NCI-H82 treated with DMSO at 0.1 percent for 48 hours (cell line): ENCODE measurements around the gene MAP2K1.
"Not testable (repeated sequence)": the region's sequence is repeated elsewhere in the genome, so short reads cannot be mapped to it uniquely, and the experiment has no call there.

Experiments
- DNase-seq: peaks from one replicate; lab custom pipeline; 2025; ENCODE audit not compliant: unreplicated experiment; lab: John Stamatoyannopoulos, UW

The MAP2K1 gene

DNA sequence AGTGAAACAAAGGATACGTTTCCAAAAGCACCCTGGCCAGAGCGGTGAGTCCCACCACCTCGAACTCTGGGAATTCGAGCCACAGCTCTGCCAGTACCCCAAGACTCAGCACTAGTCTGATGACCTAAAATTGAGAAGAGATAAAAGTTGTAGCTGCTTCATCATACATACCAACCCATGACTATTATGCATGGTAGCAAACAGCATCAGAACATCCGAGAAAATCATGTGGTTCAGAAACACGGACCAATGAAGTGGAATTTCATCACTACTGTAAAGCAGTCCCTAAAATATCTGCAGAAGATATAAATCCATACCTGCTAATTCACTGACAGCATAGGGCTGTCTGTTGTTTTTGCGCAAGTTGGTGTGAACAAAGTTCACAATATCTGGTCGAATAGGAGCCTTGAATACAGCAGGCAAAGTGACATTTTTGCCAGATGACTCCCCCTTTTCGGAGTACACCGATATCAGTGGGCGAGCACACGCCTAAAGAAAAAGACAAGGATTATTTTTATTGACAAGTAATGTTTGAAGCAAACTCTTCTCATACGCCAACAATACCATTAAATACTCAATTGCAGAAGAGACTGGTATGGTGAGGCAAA lies 116.4 kb downstream of the MAP2K1 start:
- DNase-seq: not testable (repeated sequence)

- DNase-seq: no peak
Observed at GRCh38 chr15:66503780-66504562, 117.3 kb downstream of the MAP2K1 start.

DNA sequence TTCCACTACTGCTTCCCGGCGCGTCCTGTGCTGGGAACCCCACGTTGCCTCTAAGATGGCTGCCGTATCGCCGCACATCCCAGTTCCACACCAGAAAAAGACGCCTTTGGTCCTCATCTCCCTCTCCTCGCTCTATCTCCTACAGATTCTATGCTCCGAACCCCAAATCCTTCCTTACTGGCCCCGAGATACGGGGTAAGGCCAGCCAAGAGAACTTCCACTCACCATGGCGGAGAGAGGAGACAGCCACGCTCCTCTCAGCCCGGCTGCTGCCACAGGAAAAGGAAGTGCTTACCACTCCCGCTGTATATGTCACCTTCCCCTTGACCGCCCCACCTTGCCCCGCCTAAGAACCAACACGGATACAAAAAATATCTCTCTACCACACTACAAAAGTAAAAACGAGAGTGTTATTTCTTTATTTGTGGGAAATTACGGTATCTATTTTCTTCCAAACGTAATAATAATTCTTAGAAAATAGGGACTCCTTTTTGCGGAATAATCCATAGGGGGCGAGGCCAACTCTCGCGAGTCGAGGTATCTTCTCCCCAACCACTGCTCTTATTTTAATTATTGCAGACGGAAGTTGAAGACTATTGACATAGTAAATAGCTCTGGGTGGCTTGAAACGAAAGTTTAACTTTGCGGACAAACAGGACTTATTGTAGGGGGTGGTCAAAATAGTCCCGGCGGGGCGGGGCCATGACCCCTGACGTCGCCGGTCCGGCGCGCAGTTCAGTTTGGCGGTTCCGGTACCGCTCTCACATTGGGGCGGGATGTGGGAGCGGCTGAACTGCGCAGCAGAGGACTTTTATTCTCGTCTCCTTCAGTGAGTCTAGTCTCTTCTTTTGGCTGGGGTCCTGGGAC lies 118.1 kb downstream of the MAP2K1 start, which contains the start of the genes RPL4 and ZWILCH:
RPL4 (minus strand) TSS at position 293 of the 867 bp plus-strand sequence; CDS start at position 228, 65 bp downstream.
ZWILCH (plus strand) TSS at position 764 of the 867 bp plus-strand sequence; CDS start at position 777, 13 bp downstream.
- DNase-seq: peak; percentile 63

GRCh38 chr15:66505430-66505811 lies 118.7 kb downstream of the MAP2K1 start:
- DNase-seq: no peak

GRCh38 chr15:66505818-66506217 lies 119.1 kb downstream of the MAP2K1 start:
- no peak for DNase-seq

DNA sequence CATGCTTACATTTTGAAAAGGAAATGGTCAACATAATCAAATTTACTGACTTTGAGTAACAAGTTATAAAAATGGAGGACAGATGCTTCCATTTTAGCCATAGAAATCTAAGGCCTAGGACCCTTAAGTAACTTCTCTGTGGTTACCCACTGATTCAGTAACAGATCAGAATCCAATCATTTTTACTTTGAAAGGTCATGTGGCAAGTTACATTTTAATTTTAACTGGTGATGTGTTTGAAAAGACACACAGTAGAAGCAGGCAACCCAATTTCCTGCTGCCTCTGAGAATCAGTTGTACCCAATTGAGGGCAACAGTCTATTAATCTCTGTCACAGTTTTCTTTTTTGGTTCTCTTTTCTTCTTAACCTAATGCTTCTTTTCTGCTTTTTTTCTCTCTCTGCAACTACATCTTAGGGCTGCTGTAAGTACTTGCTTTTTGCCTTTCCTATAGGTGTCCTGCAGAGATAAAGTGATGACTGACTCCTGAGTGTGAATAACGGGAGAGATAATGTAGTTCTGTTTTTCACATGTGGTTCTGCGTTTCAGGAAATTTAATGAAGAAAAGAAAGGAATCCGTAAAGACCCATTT lies 121.7 kb downstream of the MAP2K1 start:
- no peak for DNase-seq

DNA sequence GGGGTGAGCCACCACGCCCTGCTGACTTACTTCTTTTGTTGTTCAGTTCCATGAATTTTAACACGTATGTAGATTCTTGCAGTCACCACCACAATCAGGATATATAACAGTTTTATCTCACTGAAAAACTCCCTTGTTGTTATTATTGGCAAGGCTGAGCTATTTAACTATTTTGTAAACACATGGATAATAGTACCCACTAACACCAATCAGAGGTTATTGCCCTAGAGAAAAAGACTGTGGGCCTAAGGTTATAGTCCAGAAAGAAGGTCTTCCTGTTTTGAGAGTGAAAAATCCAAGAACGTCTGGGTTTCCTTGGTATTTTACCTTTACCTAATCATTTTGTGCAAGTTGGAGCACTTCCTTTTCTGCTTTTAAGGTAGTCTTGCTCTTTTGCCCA lies 127.9 kb downstream of the MAP2K1 start:
- no peak for DNase-seq

DNA sequence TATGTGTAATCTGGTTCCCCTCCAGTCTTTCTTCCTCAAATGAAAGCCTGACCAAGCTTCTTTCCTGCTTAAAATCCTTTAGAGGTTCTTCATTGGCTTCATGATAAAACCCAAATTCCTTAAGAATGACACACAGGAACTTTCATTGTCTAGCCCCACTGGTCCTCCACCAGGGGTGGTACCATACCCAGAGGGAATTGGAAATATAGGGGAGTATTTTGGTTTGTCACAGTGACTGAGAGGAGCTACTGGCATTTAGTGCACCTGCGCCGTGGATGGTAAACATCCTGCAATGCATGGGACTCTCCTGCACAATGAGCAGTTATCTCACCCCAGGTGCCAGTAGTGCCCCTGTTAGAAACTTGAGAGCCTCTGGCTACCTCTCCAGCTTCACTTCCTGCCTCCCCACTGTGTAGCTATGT lies 129.2 kb downstream of the MAP2K1 start:
- no peak for DNase-seq

- no peak for DNase-seq
Observed at GRCh38 chr15:66523926-66524325, 137.2 kb downstream of the MAP2K1 start.

DNA sequence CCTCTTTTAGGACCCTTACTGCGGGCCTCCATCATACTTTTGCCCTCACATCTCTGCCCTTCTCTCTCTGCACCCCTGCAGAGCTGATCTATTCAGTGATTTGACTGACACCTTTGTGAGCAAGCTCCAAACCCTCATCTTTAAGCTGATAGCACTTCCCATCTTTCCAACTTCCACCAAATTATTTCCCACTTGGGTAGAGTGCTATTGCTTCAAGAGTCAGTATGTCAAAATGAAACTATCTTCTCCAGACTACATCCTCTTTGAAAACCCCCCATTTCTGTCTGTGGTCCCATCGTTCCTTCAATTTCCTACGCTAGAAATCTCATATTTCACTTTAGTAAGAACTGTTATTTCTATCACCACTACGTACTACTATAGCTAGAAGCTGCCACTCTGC lies 138.1 kb downstream of the MAP2K1 start:
- no peak for DNase-seq

DNA sequence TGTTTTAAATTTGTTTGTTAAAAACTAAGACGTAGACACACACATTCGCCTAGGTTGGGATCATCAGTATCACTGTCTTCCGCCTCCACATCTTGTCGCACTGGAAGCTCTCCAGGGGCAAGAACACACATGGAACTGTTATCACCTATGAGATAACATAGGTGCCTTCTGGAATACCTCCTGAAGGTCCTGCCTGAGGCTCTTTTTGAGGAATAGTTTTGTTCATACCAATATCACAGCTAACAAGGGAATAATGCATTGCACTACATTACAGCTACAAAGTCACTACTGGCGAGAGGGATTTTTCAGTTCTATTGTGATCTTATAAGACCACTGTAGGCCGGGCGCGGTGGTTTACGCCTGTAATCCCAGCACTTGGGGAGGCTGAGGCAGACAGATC lies 148.3 kb downstream of the MAP2K1 start:
- no peak for DNase-seq
